Parathyroid adenoma (tissue), 2 donors: ENCODE results near the gene EYA4.

Source experiments
- H2AFZ ChIP-seq: fragments of 300-600 bp; sonication (generic); one replicate; pipeline ENCODE4 v1.7.0; 2017; ENCODE audit warnings: antibody characterized with exemption, mild to moderate bottlenecking
- H3K27ac ChIP-seq: fragments of 300-600 bp; sonication (generic); one replicate; pipeline ENCODE4 v1.7.0; 2017
- H3K27me3 ChIP-seq: fragments of 300-600 bp; sonication (generic); one replicate; pipeline ENCODE4 v1.7.0; 2017; ENCODE audit warnings: low read length; ENCODE audit not compliant: control insufficient read depth, insufficient read depth
- H3K36me3 ChIP-seq: fragments of 300-600 bp; sonication (generic); one replicate; pipeline ENCODE4 v1.7.0; 2017; ENCODE audit warnings: low read length; ENCODE audit not compliant: control insufficient read depth, insufficient read depth
- H3K4me1 ChIP-seq: fragments of 300-600 bp; sonication (generic); one replicate; pipeline ENCODE4 v1.7.0; 2017; ENCODE audit warnings: control low read depth
- H3K4me2 ChIP-seq: fragments of 300-600 bp; sonication (generic); one replicate; pipeline ENCODE4 v1.7.0; 2017; ENCODE audit warnings: low read length
- H3K4me3 ChIP-seq: fragments of 300-600 bp; sonication (generic); one replicate; pipeline ENCODE4 v1.7.0; 2017; ENCODE audit warnings: low read depth, low read length
- H3K79me2 ChIP-seq: fragments of 300-600 bp; sonication (generic); one replicate; pipeline ENCODE4 v1.7.0; 2017; ENCODE audit warnings: control low read depth
- H3K9ac ChIP-seq: fragments of 300-600 bp; sonication (generic); one replicate; pipeline ENCODE4 v1.7.0; 2017; ENCODE audit warnings: mild to moderate bottlenecking
- H3K9me3 ChIP-seq: fragments of 300-600 bp; sonication (generic); one replicate; pipeline ENCODE4 v1.7.0; 2017; ENCODE audit warnings: low read length; ENCODE audit not compliant: control insufficient read depth
- CTCF ChIP-seq: fragments of 300-600 bp; sonication (generic); IDR thresholded peaks from one replicate; pipeline ENCODE4 v1.7.0; 2017; ENCODE audit warnings: antibody characterized with exemption, mild to moderate bottlenecking
- donor health status: primary hyperparathyroidism.

Gene EYA4

GRCh38 chr6:133241901-133242636, 912 bp downstream of the EYA4 start:
- H3K9me3 ChIP-seq, result peaks cover 2% of the 10 kb centered on the region
- no peaks in the 10 kb centered on the region for H3K36me3 ChIP-seq
- peak overlapping the region; percentile 29 for H3K4me3 ChIP-seq
- H3K79me2 ChIP-seq, result no peaks in the 10 kb centered on the region
- no peak overlapping the region for H2AFZ ChIP-seq
- H3K9ac ChIP-seq, result no peak overlapping the region
- peak overlapping the region; percentile 53 for H3K4me2 ChIP-seq
- no peak for TF ChIP-seq CTCF
- peaks cover 6% of the 10 kb centered on the region for H3K27me3 ChIP-seq
- H3K27ac ChIP-seq, result no peak overlapping the region
- no peaks in the 10 kb centered on the region for H3K4me1 ChIP-seq

GRCh38 chr6:133242637-133243585, 1.8 kb downstream of the EYA4 start:
- H2AFZ ChIP-seq, result no peak overlapping the region
- no peak for TF ChIP-seq CTCF
- peaks cover 2% of the 10 kb centered on the region for H3K9me3 ChIP-seq
- no peak overlapping the region for H3K4me2 ChIP-seq
- H3K27ac ChIP-seq, result no peak overlapping the region
- H3K4me3 ChIP-seq, result no peak overlapping the region
- no peaks in the 10 kb centered on the region for H3K36me3 ChIP-seq
- H3K9ac ChIP-seq, result no peak overlapping the region
- H3K27me3 ChIP-seq, result peaks cover 6% of the 10 kb centered on the region
- no peaks in the 10 kb centered on the region for H3K79me2 ChIP-seq
- no peaks in the 10 kb centered on the region for H3K4me1 ChIP-seq

- no peak overlapping the region for H3K4me3 ChIP-seq
- peaks cover 6% of the 10 kb centered on the region for H3K27me3 ChIP-seq
- H3K27ac ChIP-seq, result no peak overlapping the region
Measured at GRCh38 chr6:133243723-133244305, 2.7 kb downstream of the EYA4 start.

DNA sequence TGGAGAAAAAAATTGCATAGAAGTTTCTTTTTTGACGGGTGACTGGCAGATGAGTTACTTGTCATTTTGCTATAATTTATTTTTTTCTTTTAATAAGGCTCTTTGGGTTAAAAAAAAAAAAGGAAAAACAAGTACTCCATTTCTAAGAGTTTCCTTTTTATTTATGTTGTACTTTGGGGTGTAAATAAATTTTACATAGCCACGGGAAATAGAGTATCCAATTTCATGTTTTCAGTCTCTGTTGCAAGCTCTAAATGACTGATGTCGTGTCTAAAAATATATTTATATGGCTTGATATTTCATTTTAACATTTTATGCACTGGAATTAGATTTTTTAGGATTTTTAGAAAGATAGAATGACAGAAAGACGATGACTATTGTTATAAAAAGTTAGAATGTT, 3.4 kb downstream of the EYA4 start:
- H3K27ac ChIP-seq, result no peak overlapping the region
- H3K9me3 ChIP-seq, result peaks cover 2% of the 10 kb centered on the region
- no peaks in the 10 kb centered on the region for H3K79me2 ChIP-seq
- H3K36me3 ChIP-seq, result no peaks in the 10 kb centered on the region
- no peak overlapping the region for H2AFZ ChIP-seq
- no peaks in the 10 kb centered on the region for H3K4me1 ChIP-seq
- no peak overlapping the region for H3K4me3 ChIP-seq
- H3K9ac ChIP-seq, result no peak overlapping the region
- no peak for TF ChIP-seq CTCF
- H3K27me3 ChIP-seq, result peaks cover 6% of the 10 kb centered on the region
- H3K4me2 ChIP-seq, result no peak overlapping the region

More at GRCh38 chr6:133243723-133244305, 2.7 kb downstream of the EYA4 start:
- H3K9ac ChIP-seq, result no peak overlapping the region
- H3K4me1 ChIP-seq, result no peaks in the 10 kb centered on the region
- no peak overlapping the region for H3K4me2 ChIP-seq
- no peaks in the 10 kb centered on the region for H3K36me3 ChIP-seq
- H2AFZ ChIP-seq, result no peak overlapping the region
- no peaks in the 10 kb centered on the region for H3K79me2 ChIP-seq
- H3K9me3 ChIP-seq, result peaks cover 2% of the 10 kb centered on the region
- no peak for TF ChIP-seq CTCF
